Measurements from ENCODE around the gene ATP10A. TPM values are rescaled to one million over a fixed set of nuclear protein-coding genes. Genes with fewer than 3 reads are reported as not detected.

Gene ATP10A
- total and polyA plus RNA-seq, 2 of the 8 experiments (the other 6 are each of a cell fraction or from before 2014, with no cell fraction given): 2.0 to 2.8 TPM

DNA sequence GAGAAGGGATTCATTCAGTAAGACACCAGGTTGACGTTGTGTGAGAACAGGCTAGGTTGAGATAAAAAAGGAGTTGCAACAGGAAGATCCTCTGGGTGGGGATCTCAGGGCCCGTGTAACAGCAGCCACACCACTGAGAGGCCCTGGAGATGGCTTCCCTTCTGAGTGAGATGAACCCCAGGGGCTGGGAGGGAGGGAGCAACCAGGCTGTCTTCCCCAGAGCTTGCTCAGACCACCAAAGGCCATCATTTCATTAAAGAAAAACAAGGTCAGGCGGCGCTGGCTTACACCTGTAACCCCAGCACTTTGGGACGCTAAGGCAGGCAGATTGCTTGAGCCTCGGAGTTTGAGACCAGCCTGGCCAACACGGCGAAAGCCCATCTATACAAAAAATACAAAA is 187.7 kb downstream of the ATP10A start:
- Histone ChIP-seq H3K4me3 (ENCODE audit: extremely low read depth in 1 of 4, insufficient read depth in 2 of 4, low read depth in 3 of 4, low read length in 4 of 4) (no peak overlapping the region), H2BK15ac (ENCODE audit: low read length) (no peak overlapping the region), H3K18ac (ENCODE audit: extremely low read depth, low read length) (no peak overlapping the region), H2BK120ac (replicated peaks; ENCODE audit: low read depth, low read length) (no peak overlapping the region), H4K5ac (ENCODE audit: insufficient read length, low read depth, low read length) (no peak overlapping the region), H3K79me1 (ENCODE audit: low read depth, low read length) (no peaks in the 10 kb centered on the region), H2AFZ (ENCODE audit: low read length) (no peak overlapping the region), H2BK12ac (ENCODE audit: low read depth, low read length) (0 out of 2 replicates have a peak overlapping the region, but pooled peaks have one; percentile 30), H3K79me2 (ENCODE audit: control insufficient read depth in 1 of 2, insufficient read depth in 2 of 2, low read length in 2 of 2) (no peaks in the 10 kb centered on the region), H3K4ac (replicated peaks; ENCODE audit: insufficient read length, low read depth, low read length) (no peak overlapping the region), H3K4me1 (replicated peaks in 1 of 4; ENCODE audit: control insufficient read depth in 3 of 4, insufficient read depth in 4 of 4, low read length in 3 of 4) (peaks cover 3 to 16% (median 8%) of the 10 kb centered on the region in 4 experiments; a peak in 6 of 7 replicates), H3K27me3 (replicated peaks in 1 of 4; ENCODE audit: control insufficient read depth in 3 of 4, extremely low read depth in 1 of 4, insufficient read depth in 3 of 4, low read length in 3 of 4) (no peaks in the 10 kb centered on the region), H4K20me1 (replicated peaks in 1 of 2; ENCODE audit: control insufficient read depth in 1 of 2, insufficient read depth in 2 of 2, low read length in 2 of 2) (no peaks in the 10 kb centered on the region), H3K36me3 (ENCODE audit: control insufficient read depth in 2 of 4, insufficient read depth in 4 of 4, low read length in 3 of 4) (no peaks in the 10 kb centered on the region), H3K9me3 (ENCODE audit: insufficient read depth in 2 of 2, low read depth in 1 of 2, low read length in 1 of 2) (no peaks in the 10 kb centered on the region), H3K9ac (replicated peaks in 1 of 4; ENCODE audit: extremely low read depth in 1 of 4, low read depth in 3 of 4, low read length in 3 of 4) (no peak overlapping the region), H3K23ac (ENCODE audit: insufficient read length) (no peak overlapping the region), H2AK5ac (ENCODE audit: low read depth, low read length) (no peak overlapping the region), H2BK20ac (ENCODE audit: low read length) (no peak overlapping the region), H4K8ac (ENCODE audit: extremely low read depth, insufficient read depth, low read length) (no peak overlapping the region), H3K14ac (ENCODE audit: insufficient read length) (no peak overlapping the region), H3K56ac (replicated peaks; ENCODE audit: insufficient read length, low read depth, low read length) (no peak overlapping the region), H4K91ac (replicated peaks; ENCODE audit: insufficient read length, low read length) (no peak overlapping the region), H3K23me2 (ENCODE audit: low read depth, low read length) (no peaks in the 10 kb centered on the region; the same call in 1 of the 2 replicates), H3K4me2 (ENCODE audit: insufficient read depth in 1 of 2, low read depth in 2 of 2, low read length in 2 of 2) (no peak overlapping the region), H3K27ac (ENCODE audit: low read depth, low read length) (no peak overlapping the region), H2BK5ac (ENCODE audit: low read depth, low read length) (no peak overlapping the region)
- TF ChIP-seq TEAD4 (IDR thresholded peaks at IDR 0.05; ENCODE audit: low read depth, low read length): no peak
- no peak for TF ChIP-seq BRCA1 (IDR thresholded peaks at IDR 0.05; ENCODE audit: low read depth, low read length)
- TF ChIP-seq, protein P1, sequence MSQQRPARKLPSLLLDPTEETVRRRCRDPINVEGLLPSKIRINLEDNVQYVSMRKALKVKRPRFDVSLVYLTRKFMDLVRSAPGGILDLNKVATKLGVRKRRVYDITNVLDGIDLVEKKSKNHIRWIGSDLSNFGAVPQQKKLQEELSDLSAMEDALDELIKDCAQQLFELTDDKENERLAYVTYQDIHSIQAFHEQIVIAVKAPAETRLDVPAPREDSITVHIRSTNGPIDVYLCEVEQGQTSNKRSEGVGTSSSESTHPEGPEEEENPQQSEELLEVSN (IDR thresholded peaks at IDR 0.05): no peak
- no peak for TF ChIP-seq RNF2 (IDR thresholded peaks at IDR 0.05; ENCODE audit: borderline replicate concordance, low read depth, low read length, missing control alignments, poor library complexity, severe bottlenecking)
- no peak for TF ChIP-seq YY1 (IDR thresholded peaks at IDR 0.05; ENCODE audit: low read depth, low read length)
- DNase-seq (ENCODE audit: low read depth in 1 of 2, low spot score in 2 of 2) (no peak), FAIRE-seq (no peak)
- WGBS, 2 experiments (ENCODE audit: extremely low coverage in 1 of 2, insufficient coverage in 1 of 2, insufficient read length in 1 of 2, insufficient replicate concordance in 2 of 2, low coverage in 1 of 2, low lambda C conversion rate in 2 of 2, missing lambda C conversion rate in 1 of 2): 79% methylated on average over 6 of the region's 8 CpGs; no CpG with 5 or more reads in 1 of the 2 experiments
- CTCF ChIA-PET (ENCODE audit: partially characterized antibody): interaction anchor here (1.1 to 4.4 kb wide), 3 partner anchors 9 to 20 kb away, joined by 4 to 23 read pairs (median 6); no protein-coding TSS in a partner anchor
- POLR2A ChIA-PET (ENCODE audit: partially characterized antibody): no interaction called here

All from H1 (cell line).